ENCODE measurements around the gene BCAM. TPM values are rescaled to one million over a fixed set of nuclear protein-coding genes. Genes with fewer than 3 reads are reported as not detected.

The BCAM gene
- total and polyA plus RNA-seq, 2 donors (not counting 1 experiment from before 2014, with no cell fraction given), result 12.2 to 20.3 TPM

DNA sequence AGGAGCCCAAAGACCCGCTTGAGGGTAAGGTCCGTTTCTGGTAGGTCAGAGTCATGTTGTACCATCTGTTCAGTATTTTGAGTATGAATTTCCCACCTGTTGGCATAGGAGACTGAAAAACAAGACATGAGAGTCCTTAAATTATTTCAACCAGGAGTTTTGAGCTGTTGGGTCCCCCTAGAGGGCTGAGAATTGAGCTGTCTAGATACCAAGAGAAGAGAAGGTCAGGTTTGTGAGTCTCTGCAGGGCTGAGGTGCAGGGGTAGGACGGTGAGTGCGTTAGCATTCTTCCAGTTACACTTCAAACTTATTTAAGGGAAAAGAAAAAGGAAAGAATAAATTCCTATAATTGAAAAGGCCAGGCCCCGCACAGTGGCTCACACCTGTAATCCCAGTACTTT is 26.2 kb upstream of the BCAM start:
- no peaks in the 10 kb centered on the region for H3K79me2 ChIP-seq (ENCODE audit: control insufficient read depth, insufficient read depth, low read length)
- no peaks in the 10 kb centered on the region for H3K27me3 ChIP-seq (ENCODE audit: control insufficient read depth, insufficient read depth, low read length)
- no peak overlapping the region for H3K4me3 ChIP-seq (replicated peaks in 1 of 4; ENCODE audit: control extremely low read depth in 1 of 4, insufficient read depth in 1 of 4, low read depth in 3 of 4, low read length in 4 of 4)
- no peak for DNase-seq (ENCODE audit: low read depth in 2 of 2)
- no peaks in the 10 kb centered on the region for H4K20me1 ChIP-seq (ENCODE audit: control insufficient read depth, extremely low read depth, insufficient read depth, low read length)
- H2AFZ ChIP-seq (ENCODE audit: low read length), result no peak overlapping the region
- H3K4me2 ChIP-seq (ENCODE audit: extremely low read depth, insufficient read depth, low read length), result no peak overlapping the region
- TF ChIP-seq CTCF (conservative IDR thresholded peaks at IDR 0.05 in 1 of 2, IDR thresholded peaks at IDR 0.05 in 1 of 2; ENCODE audit: low read depth in 1 of 2, low read length in 2 of 2) (peak; percentile 10 to 12), EZH2 (IDR thresholded peaks at IDR 0.05; ENCODE audit: low read length, missing control alignments) (no peak)
- H3K27ac ChIP-seq (ENCODE audit: insufficient read depth, low read length), result no peak overlapping the region
- H3K36me3 ChIP-seq (ENCODE audit: control insufficient read depth, insufficient read depth, low read length), result no peaks in the 10 kb centered on the region
- H3K9me3 ChIP-seq (ENCODE audit: control insufficient read depth, insufficient read depth, low read depth, low read length), result no peaks in the 10 kb centered on the region
- H3K9ac ChIP-seq (ENCODE audit: insufficient read depth, low read length), result no peak overlapping the region
- no peaks in the 10 kb centered on the region for H3K4me1 ChIP-seq (ENCODE audit: control insufficient read depth, extremely low read depth, insufficient read depth, low read length)

- H3K4me2 ChIP-seq (ENCODE audit: extremely low read depth, insufficient read depth, low read length), result no peak overlapping the region
- no peaks in the 10 kb centered on the region for H3K4me1 ChIP-seq (ENCODE audit: control insufficient read depth, extremely low read depth, insufficient read depth, low read length)
- H2AFZ ChIP-seq (ENCODE audit: low read length), result no peak overlapping the region
- no peaks in the 10 kb centered on the region for H4K20me1 ChIP-seq (ENCODE audit: control insufficient read depth, extremely low read depth, insufficient read depth, low read length)
- H3K27ac ChIP-seq (ENCODE audit: insufficient read depth, low read length), result no peak overlapping the region
- H3K9ac ChIP-seq (ENCODE audit: insufficient read depth, low read length), result no peak overlapping the region
- H3K36me3 ChIP-seq (ENCODE audit: control insufficient read depth, insufficient read depth, low read length), result no peaks in the 10 kb centered on the region
- no peaks in the 10 kb centered on the region for H3K9me3 ChIP-seq (ENCODE audit: control insufficient read depth, insufficient read depth, low read depth, low read length)
- H3K27me3 ChIP-seq (ENCODE audit: control insufficient read depth, insufficient read depth, low read length), result no peaks in the 10 kb centered on the region
- H3K4me3 ChIP-seq (replicated peaks in 1 of 4; ENCODE audit: control extremely low read depth in 1 of 4, insufficient read depth in 1 of 4, low read depth in 3 of 4, low read length in 4 of 4), result no peak overlapping the region
- TF ChIP-seq CTCF (conservative IDR thresholded peaks at IDR 0.05 in 1 of 2, IDR thresholded peaks at IDR 0.05 in 1 of 2; ENCODE audit: low read depth in 1 of 2, low read length in 2 of 2) (no peak), EZH2 (IDR thresholded peaks at IDR 0.05; ENCODE audit: low read length, missing control alignments) (no peak)
- DNase-seq (ENCODE audit: low read depth in 2 of 2), result no peak
- H3K79me2 ChIP-seq (ENCODE audit: control insufficient read depth, insufficient read depth, low read length), result no peaks in the 10 kb centered on the region
Measured at GRCh38 chr19:44783545-44783944, 25.4 kb upstream of the BCAM start.

- no peak overlapping the region for H3K9ac ChIP-seq (ENCODE audit: insufficient read depth, low read length)
- DNase-seq (ENCODE audit: low read depth in 2 of 2), result no peak
- no peak overlapping the region for H2AFZ ChIP-seq (ENCODE audit: low read length)
- no peak overlapping the region for H3K4me2 ChIP-seq (ENCODE audit: extremely low read depth, insufficient read depth, low read length)
- no peaks in the 10 kb centered on the region for H4K20me1 ChIP-seq (ENCODE audit: control insufficient read depth, extremely low read depth, insufficient read depth, low read length)
- no peaks in the 10 kb centered on the region for H3K36me3 ChIP-seq (ENCODE audit: control insufficient read depth, insufficient read depth, low read length)
- H3K27ac ChIP-seq (ENCODE audit: insufficient read depth, low read length), result no peak overlapping the region
- no peaks in the 10 kb centered on the region for H3K4me1 ChIP-seq (ENCODE audit: control insufficient read depth, extremely low read depth, insufficient read depth, low read length)
- TF ChIP-seq CTCF (conservative IDR thresholded peaks at IDR 0.05 in 1 of 2, IDR thresholded peaks at IDR 0.05 in 1 of 2; ENCODE audit: low read depth in 1 of 2, low read length in 2 of 2) (no peak), EZH2 (IDR thresholded peaks at IDR 0.05; ENCODE audit: low read length, missing control alignments) (no peak)
- no peaks in the 10 kb centered on the region for H3K27me3 ChIP-seq (ENCODE audit: control insufficient read depth, insufficient read depth, low read length)
- H3K4me3 ChIP-seq (replicated peaks in 1 of 4; ENCODE audit: control extremely low read depth in 1 of 4, insufficient read depth in 1 of 4, low read depth in 3 of 4, low read length in 4 of 4), result no peak overlapping the region
- H3K79me2 ChIP-seq (ENCODE audit: control insufficient read depth, insufficient read depth, low read length), result no peaks in the 10 kb centered on the region
- no peaks in the 10 kb centered on the region for H3K9me3 ChIP-seq (ENCODE audit: control insufficient read depth, insufficient read depth, low read depth, low read length)
Measured at GRCh38 chr19:44785271-44785670, 23.6 kb upstream of the BCAM start.
